DOHH2 (cell line): ENCODE results near the gene ABHD10.

ENCODE experiments used
- H3F3A ChIP-seq: fragments of 200-600 bp; sonication (generic), shearing (Covaris generic); 2 replicates; pipeline ENCODE4 v1.6.0; 2016; ENCODE audit warnings: antibody characterized with exemption, mild to moderate bottlenecking; ENCODE audit not compliant: control insufficient read depth, insufficient read depth
- H3K27ac ChIP-seq: fragments of 200-600 bp; sonication (generic); 2 replicates; pipeline ENCODE4 v1.5.1; 2014; ENCODE audit warnings: low read depth, mild to moderate bottlenecking, low read length, moderate library complexity
- H3K27me3 ChIP-seq: fragments of 200-600 bp; sonication (generic); 2 replicates; pipeline ENCODE4 v1.6.1; 2014; ENCODE audit warnings: mild to moderate bottlenecking, low read length, mixed read lengths; ENCODE audit not compliant: control insufficient read depth
- H3K36me3 ChIP-seq: fragments of 200-600 bp; sonication (generic); 2 replicates; pipeline ENCODE4 v1.6.1; 2014; ENCODE audit warnings: mild to moderate bottlenecking, low read length, moderate library complexity, mixed read lengths; ENCODE audit not compliant: control insufficient read depth
- H3K4me1 ChIP-seq: fragments of 200-600 bp; sonication (generic); 2 replicates; pipeline ENCODE4 v1.6.1; 2014; ENCODE audit warnings: mild to moderate bottlenecking, low read length, mixed read lengths; ENCODE audit not compliant: control insufficient read depth
- H3K4me2 ChIP-seq: fragments of 200-600 bp; sonication (generic); 2 replicates; pipeline ENCODE4 v1.6.0; 2014; ENCODE audit warnings: mild to moderate bottlenecking, low read length, moderate library complexity
- H3K4me3 ChIP-seq: fragments of 200-600 bp; sonication (generic); 2 replicates; pipeline ENCODE4 v1.5.1; 2014; ENCODE audit warnings: mild to moderate bottlenecking, low read length, mixed read lengths
- H3K79me2 ChIP-seq: fragments of 200-600 bp; sonication (generic); 2 replicates; pipeline ENCODE4 v1.6.1; 2014; ENCODE audit warnings: mild to moderate bottlenecking, low read length, mixed read lengths; ENCODE audit not compliant: control insufficient read depth
- H3K9me2 ChIP-seq: fragments of 200-600 bp; sonication (generic); replicated peaks from 2 replicates; pipeline ENCODE4 v1.6.1; 2014; ENCODE audit warnings: mild to moderate bottlenecking, low read length, mixed read lengths; ENCODE audit not compliant: control insufficient read depth
- H3K9me3 ChIP-seq: fragments of 200-600 bp; sonication (generic); 2 replicates; pipeline ENCODE4 v1.6.1; 2014; ENCODE audit warnings: antibody characterized with exemption, low read length, mixed read lengths; ENCODE audit not compliant: control insufficient read depth, insufficient read depth
- H4K20me1 ChIP-seq: fragments of 200-600 bp; sonication (generic); 2 replicates; pipeline ENCODE4 v1.6.0; 2014; ENCODE audit warnings: low read depth, mild to moderate bottlenecking, antibody characterized with exemption, low read length, moderate library complexity; ENCODE audit not compliant: control insufficient read depth, insufficient read depth
- EZH2phosphoT487 ChIP-seq: fragments of 200-600 bp; sonication (generic); IDR thresholded peaks from 2 replicates; pipeline ENCODE4 v1.6.1; 2017; ENCODE audit warnings: borderline replicate concordance, mild to moderate bottlenecking, antibody characterized with exemption, low read length, moderate library complexity, mixed read lengths
- TF ChIP-seq, protein P1 (sequence below): fragments of 200-600 bp; sonication (generic); IDR thresholded peaks from one replicate; pipeline ENCODE4 v1.5.1; 2014; ENCODE audit warnings: antibody characterized with exemption, mild to moderate bottlenecking, low read depth, low read length; ENCODE audit not compliant: poor library complexity, severe bottlenecking

The ABHD10 gene

DNA sequence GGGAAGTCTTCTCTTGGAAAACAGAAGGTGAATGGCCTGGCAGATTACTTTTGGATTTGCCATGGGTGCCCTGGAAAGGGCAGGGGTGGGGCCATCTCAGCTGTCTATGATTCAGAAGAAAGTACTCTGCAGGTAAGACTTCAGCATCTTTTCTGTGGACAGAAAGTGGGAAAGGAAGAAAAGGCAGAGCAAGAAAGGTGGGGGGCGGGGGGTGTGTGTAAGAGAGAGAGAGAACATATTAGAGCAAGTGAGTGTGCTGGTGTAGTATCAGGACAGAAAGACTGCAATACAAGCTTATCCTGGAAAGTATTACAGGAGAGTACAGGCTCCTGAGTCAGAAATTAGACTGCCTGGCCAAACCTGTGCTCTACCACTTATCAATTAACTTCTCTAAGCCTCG lies 25.4 kb downstream of the ABHD10 start:
- Histone ChIP-seq H3K27me3 (peaks cover 7% of the 10 kb centered on the region), H3K4me2 (no peak overlapping the region), H3K9me3 (no peaks in the 10 kb centered on the region), H4K20me1 (no peaks in the 10 kb centered on the region), H3K36me3 (no peaks in the 10 kb centered on the region), H3K4me1 (peaks cover under 1% of the 10 kb centered on the region; the same call in 1 of the 2 replicates), H3F3A (no peaks in the 10 kb centered on the region), H3K4me3 (no peak overlapping the region), H3K9me2 (no peaks in the 10 kb centered on the region), H3K27ac (no peak overlapping the region), H3K79me2 (no peaks in the 10 kb centered on the region)
- no peak for TF ChIP-seq EZH2phosphoT487
- TF ChIP-seq, protein P1, sequence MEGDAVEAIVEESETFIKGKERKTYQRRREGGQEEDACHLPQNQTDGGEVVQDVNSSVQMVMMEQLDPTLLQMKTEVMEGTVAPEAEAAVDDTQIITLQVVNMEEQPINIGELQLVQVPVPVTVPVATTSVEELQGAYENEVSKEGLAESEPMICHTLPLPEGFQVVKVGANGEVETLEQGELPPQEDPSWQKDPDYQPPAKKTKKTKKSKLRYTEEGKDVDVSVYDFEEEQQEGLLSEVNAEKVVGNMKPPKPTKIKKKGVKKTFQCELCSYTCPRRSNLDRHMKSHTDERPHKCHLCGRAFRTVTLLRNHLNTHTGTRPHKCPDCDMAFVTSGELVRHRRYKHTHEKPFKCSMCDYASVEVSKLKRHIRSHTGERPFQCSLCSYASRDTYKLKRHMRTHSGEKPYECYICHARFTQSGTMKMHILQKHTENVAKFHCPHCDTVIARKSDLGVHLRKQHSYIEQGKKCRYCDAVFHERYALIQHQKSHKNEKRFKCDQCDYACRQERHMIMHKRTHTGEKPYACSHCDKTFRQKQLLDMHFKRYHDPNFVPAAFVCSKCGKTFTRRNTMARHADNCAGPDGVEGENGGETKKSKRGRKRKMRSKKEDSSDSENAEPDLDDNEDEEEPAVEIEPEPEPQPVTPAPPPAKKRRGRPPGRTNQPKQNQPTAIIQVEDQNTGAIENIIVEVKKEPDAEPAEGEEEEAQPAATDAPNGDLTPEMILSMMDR: no peak

DNA sequence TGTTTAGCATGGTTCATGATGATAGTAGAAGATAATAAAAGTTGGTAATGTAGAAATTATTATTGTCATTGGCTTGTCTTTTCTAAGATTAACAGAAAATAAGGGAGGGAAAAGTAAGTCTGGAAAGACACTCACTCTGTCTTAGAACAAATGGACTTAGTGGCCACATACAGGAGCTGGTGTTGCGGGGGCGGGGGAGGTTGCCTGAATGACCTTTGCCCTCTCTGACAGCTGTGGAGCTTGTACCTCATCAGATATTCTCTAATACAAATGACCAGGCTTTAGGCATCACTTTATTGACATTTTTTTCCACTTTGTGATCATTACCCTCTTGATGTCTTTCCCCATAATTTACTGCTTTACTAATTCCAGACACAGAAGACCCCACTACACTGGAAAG lies 25.8 kb downstream of the ABHD10 start:
- Histone ChIP-seq H4K20me1 (no peaks in the 10 kb centered on the region), H3K4me3 (no peak overlapping the region), H3K27me3 (peaks cover 2% of the 10 kb centered on the region), H3K27ac (no peak overlapping the region), H3F3A (no peaks in the 10 kb centered on the region), H3K36me3 (no peaks in the 10 kb centered on the region), H3K9me3 (no peaks in the 10 kb centered on the region), H3K4me2 (no peak overlapping the region), H3K4me1 (no peaks in the 10 kb centered on the region), H3K79me2 (no peaks in the 10 kb centered on the region), H3K9me2 (no peaks in the 10 kb centered on the region)
- TF ChIP-seq, protein P1: no peak
- no peak for TF ChIP-seq EZH2phosphoT487

DNA sequence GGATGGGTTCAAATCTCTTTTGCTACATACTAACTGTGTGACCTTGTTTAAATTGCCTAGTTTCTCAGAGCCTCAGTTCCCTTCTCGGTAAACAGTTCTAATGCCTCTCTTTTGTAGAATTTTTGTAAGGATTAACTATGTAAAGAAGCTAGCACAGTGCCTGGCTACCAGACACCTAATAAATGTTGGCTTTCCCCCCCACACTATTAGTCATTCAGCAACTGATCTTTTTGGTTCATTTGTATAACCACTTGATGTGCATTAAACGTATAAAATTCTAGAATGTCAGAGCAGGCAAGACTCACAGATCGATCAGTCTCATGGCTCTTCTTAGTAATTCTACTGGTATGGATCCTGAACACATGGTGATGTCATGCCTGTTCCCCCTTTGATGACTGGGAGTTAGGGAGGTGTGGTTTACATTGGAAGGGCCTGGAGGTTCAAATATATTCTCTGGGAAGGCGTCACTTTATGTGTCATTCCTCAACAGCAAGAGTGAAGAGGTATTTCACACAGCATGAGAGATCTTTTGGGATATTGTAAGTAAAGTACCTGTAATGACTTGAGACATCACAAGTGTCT lies 26.4 kb downstream of the ABHD10 start:
- Histone ChIP-seq H3K4me2 (no peak overlapping the region), H3K4me1 (no peaks in the 10 kb centered on the region), H3K27ac (no peak overlapping the region), H4K20me1 (no peaks in the 10 kb centered on the region), H3K9me3 (no peaks in the 10 kb centered on the region), H3F3A (no peaks in the 10 kb centered on the region), H3K27me3 (no peaks in the 10 kb centered on the region), H3K4me3 (no peak overlapping the region), H3K79me2 (no peaks in the 10 kb centered on the region), H3K36me3 (no peaks in the 10 kb centered on the region), H3K9me2 (no peaks in the 10 kb centered on the region)
- no peak for TF ChIP-seq EZH2phosphoT487
- TF ChIP-seq, protein P1: no peak
